NK-92 (cell line): Measurements from ENCODE around the gene ATXN7L3B.

Source experiments
- DNase-seq: peaks from one replicate; lab custom pipeline; 2025; ENCODE audit not compliant: unreplicated experiment; lab: John Stamatoyannopoulos, UW

Gene ATXN7L3B

DNA sequence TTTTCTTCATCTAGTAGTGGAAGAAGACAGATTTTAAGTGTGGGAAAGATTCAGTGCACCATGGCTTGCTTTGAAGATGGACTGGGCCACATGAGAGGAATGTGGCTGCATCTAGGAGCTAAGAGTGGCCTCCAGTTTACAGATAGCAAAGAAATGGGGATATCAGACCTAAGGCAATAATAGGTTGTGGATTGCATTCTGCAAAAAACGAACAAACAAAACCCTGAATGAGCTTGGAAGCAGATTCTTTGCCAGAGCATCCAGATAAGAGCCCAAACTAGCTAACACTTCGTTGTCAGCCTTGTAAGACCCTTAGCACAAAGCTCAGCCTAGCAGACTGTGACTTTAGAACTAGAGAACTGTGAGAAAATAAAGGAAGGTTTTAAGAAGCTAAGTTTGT is 9.6 kb downstream of the ATXN7L3B start:
- no peak for DNase-seq

DNA sequence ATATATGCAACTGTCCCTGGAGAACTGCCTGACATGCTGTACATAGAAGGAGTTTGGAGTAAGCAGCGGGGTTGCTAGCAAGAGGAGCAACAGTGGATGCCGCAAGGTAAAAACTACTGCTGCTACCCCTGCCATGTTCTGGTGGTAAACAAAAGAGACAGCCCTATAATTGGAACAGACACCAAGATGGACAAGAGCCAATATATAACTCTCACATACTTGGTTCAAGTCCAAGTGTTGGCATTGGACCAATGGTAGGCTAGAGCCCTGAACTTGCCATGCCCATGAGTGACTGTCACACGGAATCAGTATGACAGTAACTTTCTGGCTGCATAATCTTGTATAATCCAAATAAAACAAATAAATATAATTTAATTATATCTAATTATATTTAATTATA is 13.7 kb downstream of the ATXN7L3B start:
- DNase-seq, result no peak

- DNase-seq, result no peak
These were observed 14.6 kb downstream of the ATXN7L3B start for GRCh38 chr12:74552201-74552600.

DNA sequence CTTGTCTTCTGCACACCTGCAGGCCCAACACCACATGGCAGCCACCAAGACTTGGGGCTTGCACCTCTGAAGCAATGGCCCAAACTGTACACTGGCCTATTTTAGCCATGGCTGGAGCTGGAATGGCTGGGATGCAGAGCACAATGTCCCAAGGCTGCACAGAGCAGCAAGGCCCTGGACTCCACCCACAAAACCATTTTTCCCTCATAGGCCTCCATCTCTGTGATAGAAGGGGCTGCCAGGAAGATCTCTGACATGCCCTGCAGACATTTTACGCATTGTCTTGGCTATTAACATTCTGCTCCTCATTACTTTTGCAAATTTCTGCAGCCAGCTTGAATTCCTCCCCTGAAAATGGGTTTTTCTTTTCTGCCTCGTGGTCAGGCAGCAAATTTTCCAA is 22.1 kb downstream of the ATXN7L3B start:
- DNase-seq, result no peak

GRCh38 chr12:74563927-74564326 is 26.3 kb downstream of the ATXN7L3B start:
- DNase-seq, result no peak

- no peak for DNase-seq
These were observed 40.9 kb downstream of the ATXN7L3B start for GRCh38 chr12:74578486-74578885.

DNA sequence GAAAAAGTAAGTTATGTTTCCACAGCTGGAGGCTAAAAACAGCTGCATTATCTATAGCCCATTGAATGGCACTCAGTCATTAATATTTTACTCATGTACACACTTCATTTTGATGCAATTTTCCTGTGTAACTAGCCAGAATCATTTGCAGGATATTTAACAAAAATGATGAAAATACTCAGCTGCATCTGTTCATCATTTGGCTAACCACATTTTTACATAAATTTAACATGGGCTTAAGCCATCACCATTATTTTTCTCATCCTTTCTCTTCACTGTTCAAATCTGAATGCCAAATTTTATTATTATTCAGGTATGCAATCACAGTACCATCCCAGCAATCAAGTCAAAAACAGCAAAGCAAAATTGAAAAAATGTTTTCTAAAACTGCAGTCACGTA is 41.8 kb downstream of the ATXN7L3B start:
- no peak for DNase-seq

DNA sequence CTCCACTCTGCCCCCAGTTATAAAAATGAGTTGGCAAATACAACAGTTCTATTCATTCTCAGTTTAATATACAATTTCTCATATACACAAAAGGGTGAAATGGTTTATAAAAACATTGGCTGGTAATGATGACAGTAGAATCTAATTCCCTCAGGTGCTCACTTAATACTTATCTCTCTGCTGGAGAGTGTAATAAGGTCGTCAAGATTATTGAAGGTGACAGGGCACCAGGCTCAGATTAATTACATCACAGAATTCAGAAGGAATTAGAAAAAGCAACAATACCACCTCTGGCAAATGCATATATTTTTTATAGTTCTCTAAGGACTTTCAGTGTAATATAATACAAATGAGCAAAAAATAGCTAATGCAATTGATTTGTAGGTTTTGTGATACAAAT is 42.3 kb downstream of the ATXN7L3B start:
- no peak for DNase-seq

- DNase-seq, result no peak
These were observed 43.8 kb downstream of the ATXN7L3B start for GRCh38 chr12:74581439-74581838.

GRCh38 chr12:74584483-74585062 is 46.9 kb downstream of the ATXN7L3B start:
- DNase-seq, result no peak

GRCh38 chr12:74586251-74586650 is 48.6 kb downstream of the ATXN7L3B start:
- DNase-seq, result no peak
